A549 (cell line): ENCODE data around the gene CC2D1A.

ENCODE experiments used
- CTCF ChIP-seq: fragments of >200 bp; sonication (Bioruptor Twin); formaldehyde crosslinking; IDR thresholded peaks from 3 replicates; pipeline ENCODE4 v1.5.1; 2016
- EP300 ChIP-seq, 2 experiments: fragments of >200 bp; sonication (Bioruptor Twin); formaldehyde crosslinking; IDR thresholded peaks; 2 replicates in 1 of 2; 3 replicates in 1 of 2; pipeline ENCODE4 v1.6.1; 2016 to 2017
- POLR2A ChIP-seq: IDR thresholded peaks from 2 replicates; pipeline ENCODE4 v1.6.1; 2012; ENCODE audit warnings: mild to moderate bottlenecking, low read length
- RAD21 ChIP-seq, 2 experiments: fragments of >200 bp in 1 of 2; sonication (Bioruptor Twin) in 1 of 2; formaldehyde crosslinking in 1 of 2; IDR thresholded peaks in 1 of 2; conservative IDR thresholded peaks in 1 of 2; 2 replicates in 1 of 2; 3 replicates in 1 of 2; pipeline ENCODE4 v1.6.1; 2012 to 2018; ENCODE audit warnings: inconsistent platforms in 1 of 2
- SREBF2 ChIP-seq: fragments of 450-650 bp; IDR thresholded peaks from 2 replicates; pipeline ENCODE4 v1.6.1; 2014; ENCODE audit warnings: mild to moderate bottlenecking, moderate library complexity
- ZNF302 ChIP-seq: fragments of 250-450 bp; sonication (Bioruptor Pico); IDR thresholded peaks from 2 replicates; pipeline ENCODE4 v1.9.0; 2021; ENCODE audit warnings: inconsistent platforms, mild to moderate bottlenecking, moderate library complexity

GRCh38 chr19:13885826-13886365, 20.1 kb upstream of the CC2D1A start:
- TF ChIP-seq ZNF302 (CRISPR knock-in tag) (no peak), SREBF2 (no peak), RAD21 (conservative IDR thresholded peaks at IDR 0.05 in 1 of 2, IDR thresholded peaks at IDR 0.05 in 1 of 2) (no peak), POLR2A (no peak), CTCF (no peak), EP300 (IDR thresholded peaks at IDR 0.05) (no peak)
